GM19452 (cell line): ENCODE results near the gene CDH20.

Experiments used
- ATAC-seq: cut with Tn5 transposase; IDR thresholded peaks from one replicate; pipeline ENCODE4 v1.9.1; 2021; ENCODE audit not compliant: unreplicated experiment

CDH20 gene

GRCh38 chr18:61420218-61420885 is 87.1 kb downstream of the CDH20 start:
- no peak for ATAC-seq

GRCh38 chr18:61426492-61427053 is 93.3 kb downstream of the CDH20 start:
- no peak for ATAC-seq

DNA sequence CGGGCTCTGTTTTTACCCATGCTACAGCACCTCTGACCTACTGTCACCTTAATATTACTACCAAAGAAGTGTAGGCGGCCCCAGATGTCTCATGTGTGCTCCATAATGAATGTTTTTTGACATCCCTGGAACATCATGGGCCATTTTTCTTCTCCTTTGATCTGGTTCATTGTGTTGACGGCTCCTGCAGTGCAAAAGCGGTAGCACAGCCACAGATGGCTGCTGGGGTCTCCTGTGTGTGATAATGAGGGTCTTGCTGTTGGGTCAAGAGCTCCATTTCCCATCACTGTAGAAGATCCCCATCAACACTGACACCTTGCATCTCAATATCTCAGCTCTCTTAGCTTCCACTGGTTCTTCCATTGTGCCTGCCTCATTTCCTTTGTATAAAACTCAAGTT is 95.0 kb downstream of the CDH20 start:
- ATAC-seq, result no peak

DNA sequence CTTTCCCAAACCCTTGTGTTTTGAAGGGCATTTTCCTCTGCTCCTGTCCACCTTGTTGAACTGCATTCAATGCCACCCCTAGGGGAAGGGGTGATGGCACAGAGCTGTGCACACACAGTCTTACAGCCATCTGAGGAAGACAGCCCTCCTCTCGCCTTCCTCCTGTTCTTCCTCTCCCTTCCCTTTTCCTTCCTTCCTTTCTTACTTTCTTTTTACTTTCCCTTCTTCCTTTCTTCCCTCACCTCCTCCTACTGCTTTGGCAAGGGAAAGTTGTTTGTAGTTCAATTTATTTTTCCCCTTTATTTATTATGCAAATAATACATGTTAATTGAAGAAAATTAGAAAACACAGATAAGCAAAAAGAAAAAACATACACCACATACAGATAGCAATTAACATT is 99.4 kb downstream of the CDH20 start:
- no peak for ATAC-seq

DNA sequence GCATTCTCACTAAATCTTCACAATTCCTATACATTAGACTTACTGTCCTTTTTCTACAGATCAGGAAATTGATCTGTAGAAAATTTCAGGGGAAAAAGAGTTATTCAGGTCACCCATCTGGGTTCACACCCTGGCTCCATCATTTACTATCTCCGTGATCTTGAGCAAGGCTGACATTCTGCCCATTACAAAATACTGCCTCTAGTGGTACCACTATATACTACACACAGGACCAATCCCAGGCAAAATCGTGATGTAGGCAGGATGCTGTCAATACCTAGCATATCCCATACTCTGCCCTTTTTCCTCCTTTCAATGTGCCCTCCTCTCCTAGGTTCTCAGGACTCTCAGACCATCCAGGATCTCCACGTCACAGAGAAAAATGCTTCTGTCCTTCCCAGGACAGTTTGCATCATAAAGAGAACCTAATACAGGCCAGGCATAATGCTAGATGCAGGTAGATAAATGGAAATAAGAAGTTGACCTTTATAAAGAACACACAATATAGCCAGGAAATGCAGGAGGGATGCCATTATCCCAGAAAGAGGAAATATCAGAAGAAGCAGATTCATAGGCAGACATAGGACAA is 101.9 kb downstream of the CDH20 start:
- ATAC-seq, result peak; percentile 83

- ATAC-seq, result no peak
Observed at GRCh38 chr18:61443081-61443725, 110.0 kb downstream of the CDH20 start.

DNA sequence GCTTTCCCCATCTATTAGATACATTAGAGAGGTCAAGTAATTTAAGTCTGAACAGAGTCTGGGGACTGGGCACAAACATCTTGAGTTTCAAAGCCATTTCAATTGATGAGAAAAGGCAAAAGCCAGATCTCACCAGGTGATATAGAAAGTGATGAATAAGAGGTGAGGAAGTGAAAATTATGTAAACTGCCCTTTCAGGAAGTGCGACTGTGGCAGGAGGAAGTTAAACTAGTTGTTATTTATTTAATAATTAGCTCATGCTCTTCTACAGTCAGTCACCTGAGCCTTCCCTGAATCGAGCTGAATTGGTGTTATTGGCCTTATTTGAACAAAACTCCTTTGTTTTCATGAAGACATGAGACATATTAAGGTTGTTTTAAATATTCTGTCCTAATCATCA is 115.1 kb downstream of the CDH20 start:
- ATAC-seq, result peak; percentile 98

- ATAC-seq, result no peak
Observed at GRCh38 chr18:61459896-61460648, 126.8 kb downstream of the CDH20 start.

DNA sequence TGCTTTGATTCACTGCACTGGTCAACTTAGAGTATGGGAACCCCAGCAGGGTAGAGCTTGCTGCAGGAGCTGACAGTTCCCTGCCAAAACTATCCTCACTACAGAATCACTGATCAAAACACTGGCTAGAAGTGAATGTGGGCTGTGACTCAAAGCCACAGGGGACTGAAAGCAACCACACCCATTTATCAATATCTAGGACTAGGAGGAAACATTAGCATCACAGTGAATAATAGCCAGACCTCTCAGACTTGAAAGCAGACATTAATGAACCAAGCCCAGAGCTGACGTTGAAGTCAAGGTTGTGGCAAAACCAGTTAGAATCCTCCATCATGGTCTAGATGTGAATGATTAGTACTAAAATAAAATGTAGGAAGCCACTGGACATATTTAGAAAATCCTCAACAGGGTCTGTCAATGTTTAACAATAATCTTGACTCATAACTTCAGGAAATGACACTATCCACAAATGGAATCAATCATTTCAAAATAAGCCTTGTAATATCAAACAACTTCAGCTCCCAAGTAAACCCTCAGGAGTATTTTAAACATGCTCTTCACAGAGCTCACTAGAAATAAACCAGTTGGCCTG is 131.4 kb downstream of the CDH20 start:
- ATAC-seq, result peak; percentile 81

GRCh38 chr18:61466736-61467135 is 133.5 kb downstream of the CDH20 start:
- ATAC-seq, result no peak

DNA sequence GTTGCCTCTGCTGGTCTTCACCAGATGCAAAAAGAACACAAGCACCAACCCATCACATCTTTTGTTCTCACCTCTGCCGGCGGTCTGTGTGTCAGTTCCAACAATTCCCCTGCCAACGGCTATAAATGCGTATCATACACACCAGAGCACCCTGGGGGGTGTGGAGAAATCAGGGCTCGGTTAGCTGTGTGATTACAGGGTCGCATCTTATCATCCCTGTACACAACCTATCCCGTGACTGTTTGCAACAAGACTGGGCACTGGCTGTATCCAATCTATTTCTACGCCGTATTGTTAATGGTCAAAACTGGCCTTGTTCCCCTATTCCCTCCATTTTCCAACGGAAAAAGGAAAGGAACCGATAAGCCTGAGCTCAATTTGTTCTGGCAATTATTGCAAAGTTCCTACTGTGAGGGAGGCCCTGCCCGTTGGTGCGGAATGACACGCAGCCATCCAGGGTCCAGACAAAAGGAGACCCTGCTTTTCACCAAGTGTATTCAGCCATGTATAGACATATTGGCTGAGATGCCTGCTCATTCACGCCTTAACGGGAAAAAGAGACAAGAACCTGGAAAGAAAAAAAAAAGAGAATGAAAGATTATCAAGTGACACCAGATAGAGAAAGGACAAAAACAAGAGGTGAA is 136.9 kb downstream of the CDH20 start:
- no peak for ATAC-seq

GRCh38 chr18:61471541-61471940 is 138.3 kb downstream of the CDH20 start:
- no peak for ATAC-seq

DNA sequence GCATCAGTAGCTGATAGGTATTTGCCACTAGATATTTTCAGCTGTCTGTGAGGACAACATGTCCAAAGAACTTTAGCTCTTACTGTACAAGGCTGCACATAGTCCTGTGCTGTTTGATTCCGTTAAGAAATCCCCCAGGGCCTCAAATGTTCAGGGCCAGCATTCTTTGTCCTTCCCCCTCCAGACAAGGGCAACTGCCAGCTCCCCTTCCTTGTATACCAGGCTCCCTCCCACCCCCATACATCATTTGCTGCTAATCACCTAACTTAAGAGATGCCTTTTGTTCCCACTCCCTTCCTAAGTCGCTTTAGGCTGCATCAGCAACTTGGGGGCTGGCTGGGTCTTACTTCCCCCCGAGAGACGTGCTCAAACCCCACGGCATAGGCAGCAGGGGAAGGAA is 138.7 kb downstream of the CDH20 start:
- no peak for ATAC-seq

DNA sequence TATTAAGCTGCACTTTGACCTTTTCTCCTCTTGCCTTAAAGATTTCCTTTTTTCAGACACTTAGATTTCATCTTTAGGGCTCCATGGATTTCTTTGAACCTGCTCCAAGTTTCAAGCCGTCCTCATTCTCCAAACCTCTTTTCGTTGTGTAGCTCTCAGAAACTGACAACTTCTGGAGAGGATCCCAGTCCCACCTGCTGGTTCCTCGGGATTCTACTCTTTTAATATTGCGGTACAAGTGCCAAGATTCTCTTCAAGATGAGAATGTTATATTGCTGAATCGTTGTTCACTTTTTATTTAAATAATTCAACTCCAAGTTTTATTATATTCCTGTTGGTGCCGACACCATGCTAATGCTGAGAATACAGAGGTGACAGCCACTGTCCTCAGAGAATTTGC is 141.1 kb downstream of the CDH20 start:
- no peak for ATAC-seq

GRCh38 chr18:61474918-61475317 is 141.7 kb downstream of the CDH20 start:
- no peak for ATAC-seq

DNA sequence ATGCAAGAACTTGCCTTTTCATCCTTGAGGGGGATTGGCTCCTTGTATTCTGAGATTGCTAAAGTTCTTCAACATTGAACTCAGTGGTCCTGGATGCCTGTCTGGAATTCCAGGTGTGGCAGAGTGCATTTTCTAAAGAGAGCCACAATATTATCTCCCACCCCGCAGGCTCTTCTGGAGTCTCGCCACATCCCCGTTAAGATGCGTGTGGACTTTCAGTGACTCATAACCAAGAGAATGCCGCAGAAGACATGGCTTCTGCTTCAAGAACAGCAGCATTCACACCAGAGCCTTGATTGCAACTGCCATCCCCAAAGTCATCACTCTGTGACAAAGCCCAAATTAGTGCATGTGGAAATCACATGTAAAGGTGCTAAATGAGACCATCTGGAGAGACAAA is 142.7 kb downstream of the CDH20 start:
- ATAC-seq, result no peak

DNA sequence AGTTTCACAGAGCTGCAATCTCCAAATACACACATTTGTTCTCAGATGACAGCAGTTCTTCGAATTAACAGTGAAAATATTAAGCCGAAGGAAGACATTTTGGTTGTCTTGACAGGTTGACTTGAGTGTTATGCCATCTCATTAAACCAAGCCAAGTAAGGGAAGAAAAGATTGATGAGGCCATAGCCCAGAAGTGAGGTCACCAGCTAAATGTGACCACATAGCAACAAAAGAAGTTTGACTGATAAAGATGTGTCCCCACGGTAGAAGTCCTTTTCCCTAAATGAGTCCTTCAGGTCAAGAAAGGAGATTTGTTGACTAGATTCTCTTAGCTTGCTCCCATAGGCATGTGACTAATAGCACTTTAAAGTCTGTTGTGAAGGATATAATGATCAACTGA is 156.1 kb downstream of the CDH20 start:
- ATAC-seq, result no peak

DNA sequence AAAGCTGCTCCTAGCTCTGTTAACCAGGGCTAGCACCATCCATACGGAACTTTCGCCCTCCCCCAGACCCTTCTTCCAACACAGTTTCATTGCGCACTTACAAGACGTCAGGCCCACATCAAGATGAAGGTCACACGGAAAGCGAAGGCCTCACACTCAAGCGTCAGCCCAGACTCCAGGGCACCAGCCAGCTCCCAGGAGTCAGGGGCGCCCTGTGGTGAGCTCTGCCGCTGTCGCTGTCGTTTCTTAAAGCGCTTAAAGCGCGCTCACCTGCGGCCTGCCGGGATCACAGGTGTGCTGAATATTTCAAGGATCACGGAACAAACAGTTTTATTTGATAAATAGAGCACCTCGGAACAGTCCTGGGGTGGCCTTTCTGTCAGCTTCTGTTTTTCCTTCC is 163.1 kb downstream of the CDH20 start:
- ATAC-seq, result no peak

GRCh38 chr18:61497422-61497821 is 164.2 kb downstream of the CDH20 start:
- ATAC-seq, result no peak

GRCh38 chr18:61502472-61502871 is 169.2 kb downstream of the CDH20 start:
- ATAC-seq, result no peak

GRCh38 chr18:61503688-61504087 is 170.5 kb downstream of the CDH20 start:
- no peak for ATAC-seq
